Activated T-helper 2 cell treated with anti-CD3 and anti-CD28 coated beads, Interferon-gamma antibody, Interleukin-2, Interleukin-4, amounts not matched to agents 10 μg/mL and 5 μg/mL and 100 μg/mL, durations not matched to agents 14 hours and 24 hours and 36 hours (primary cell): ENCODE measurements around the gene ACTL6B. TPM values are rescaled to one million over a fixed set of nuclear protein-coding genes. Genes with fewer than 3 reads are reported as not detected.

ENCODE experiments used
- DNase-seq: peaks from one replicate; pipeline ENCODE4 v3.0.0; 2021; ENCODE audit warnings: low spot score
- H3K27ac Mint-ChIP-seq: one replicate; pipeline ENCODE4 v1.8.0; 2021; ENCODE audit warnings: mixed read lengths
- H3K27me3 Mint-ChIP-seq: one replicate; pipeline ENCODE4 v1.8.0; 2021; ENCODE audit warnings: low read depth, mixed read lengths
- H3K36me3 Mint-ChIP-seq: one replicate; pipeline ENCODE4 v1.8.0; 2021; ENCODE audit warnings: low read depth, mixed read lengths
- H3K4me1 Mint-ChIP-seq: one replicate; pipeline ENCODE4 v1.8.0; 2021; ENCODE audit warnings: low read depth, mixed read lengths
- H3K4me3 Mint-ChIP-seq: one replicate; pipeline ENCODE4 v1.8.0; 2021; ENCODE audit warnings: low read depth, mild to moderate bottlenecking, moderate library complexity, mixed read lengths
- H3K9me3 Mint-ChIP-seq: one replicate; pipeline ENCODE4 v1.8.0; 2021; ENCODE audit warnings: mixed read lengths
- intact Hi-C: fragments of 100-400 bp; cut with micrococcal nuclease; formaldehyde crosslinking; loops from one replicate; pipeline ENCODE4 v1.15.1; 2023
- total RNA-seq: library from RNA; stranded (reverse); gene quantifications from 2 replicates; pipeline ENCODE4 v1.2.3, GENCODE V29; 2022

The ACTL6B gene
- total RNA-seq, 1 donor from 2014 or later, result not detected

- Mint-ChIP-seq H3K9me3 (no peaks in the 10 kb centered on the region), H3K36me3 (peaks cover 52% of the 10 kb centered on the region), H3K27ac (no peak overlapping the region), H3K4me3 (no peak overlapping the region), H3K4me1 (peaks cover 16% of the 10 kb centered on the region), H3K27me3 (no peaks in the 10 kb centered on the region)
- DNase-seq, result no peak
- intact Hi-C loops, result no loop called here
Measured at GRCh38 chr7:100688326-100688860, 32.1 kb upstream of the ACTL6B start.

- no peak overlapping the region for H3K27ac Mint-ChIP-seq
- no peak overlapping the region for H3K4me3 Mint-ChIP-seq
Measured at GRCh38 chr7:100687751-100688300, 31.6 kb upstream of the ACTL6B start.

GRCh38 chr7:100687261-100687660, 31.0 kb upstream of the ACTL6B start:
- Mint-ChIP-seq H3K36me3 (peaks cover 43% of the 10 kb centered on the region), H3K4me1 (peaks cover 7% of the 10 kb centered on the region), H3K9me3 (no peaks in the 10 kb centered on the region), H3K27me3 (no peaks in the 10 kb centered on the region), H3K4me3 (no peak overlapping the region), H3K27ac (no peak overlapping the region)
- no peak for DNase-seq
- intact Hi-C loops, result no loop called here

More at GRCh38 chr7:100687751-100688300, 31.6 kb upstream of the ACTL6B start:
- H3K9me3 Mint-ChIP-seq, result no peaks in the 10 kb centered on the region
- peaks cover 49% of the 10 kb centered on the region for H3K36me3 Mint-ChIP-seq
- DNase-seq, result no peak
- peaks cover 13% of the 10 kb centered on the region for H3K4me1 Mint-ChIP-seq
- no peaks in the 10 kb centered on the region for H3K27me3 Mint-ChIP-seq
- intact Hi-C loops, result no loop called here

GRCh38 chr7:100686822-100687211, 30.6 kb upstream of the ACTL6B start:
- peaks cover 3% of the 10 kb centered on the region for H3K4me1 Mint-ChIP-seq
- H3K27ac Mint-ChIP-seq, result no peak overlapping the region
- H3K9me3 Mint-ChIP-seq, result no peaks in the 10 kb centered on the region
- no peaks in the 10 kb centered on the region for H3K27me3 Mint-ChIP-seq
- intact Hi-C loops, result no loop called here
- DNase-seq, result no peak
- no peak overlapping the region for H3K4me3 Mint-ChIP-seq
- H3K36me3 Mint-ChIP-seq, result peaks cover 42% of the 10 kb centered on the region

GRCh38 chr7:100686201-100686821, 30.1 kb upstream of the ACTL6B start:
- peaks cover 41% of the 10 kb centered on the region for H3K36me3 Mint-ChIP-seq
- H3K4me1 Mint-ChIP-seq, result peaks cover 2% of the 10 kb centered on the region
- no peaks in the 10 kb centered on the region for H3K27me3 Mint-ChIP-seq
- intact Hi-C loops, result no loop called here
- no peaks in the 10 kb centered on the region for H3K9me3 Mint-ChIP-seq
- no peak overlapping the region for H3K4me3 Mint-ChIP-seq
- no peak overlapping the region for H3K27ac Mint-ChIP-seq
- DNase-seq, result no peak

GRCh38 chr7:100685631-100686145, 29.4 kb upstream of the ACTL6B start:
- no peaks in the 10 kb centered on the region for H3K27me3 Mint-ChIP-seq

GRCh38 chr7:100685049-100685605, 28.9 kb upstream of the ACTL6B start:
- Mint-ChIP-seq H3K4me1 (peaks cover 3% of the 10 kb centered on the region), H3K27me3 (no peaks in the 10 kb centered on the region), H3K9me3 (no peaks in the 10 kb centered on the region), H3K36me3 (peaks cover 43% of the 10 kb centered on the region), H3K27ac (no peak overlapping the region), H3K4me3 (no peak overlapping the region)
- intact Hi-C loops, result no loop called here
- no peak for DNase-seq

More at GRCh38 chr7:100685631-100686145, 29.4 kb upstream of the ACTL6B start:
- Mint-ChIP-seq H3K4me3 (no peak overlapping the region), H3K9me3 (no peaks in the 10 kb centered on the region), H3K4me1 (peaks cover 2% of the 10 kb centered on the region), H3K27ac (no peak overlapping the region), H3K36me3 (peaks cover 41% of the 10 kb centered on the region)
- no peak for DNase-seq
- intact Hi-C loops, result no loop called here

- no peak for DNase-seq
- Mint-ChIP-seq H3K36me3 (peaks cover 46% of the 10 kb centered on the region), H3K9me3 (no peaks in the 10 kb centered on the region), H3K27ac (no peak overlapping the region), H3K4me1 (peaks cover 5% of the 10 kb centered on the region), H3K27me3 (no peaks in the 10 kb centered on the region), H3K4me3 (no peak overlapping the region)
- intact Hi-C loops, result no loop called here
Measured at GRCh38 chr7:100684534-100685042, 28.3 kb upstream of the ACTL6B start.

- Mint-ChIP-seq H3K9me3 (no peaks in the 10 kb centered on the region), H3K27ac (no peak overlapping the region), H3K27me3 (no peaks in the 10 kb centered on the region), H3K36me3 (peaks cover 49% of the 10 kb centered on the region), H3K4me3 (no peak overlapping the region), H3K4me1 (peaks cover 5% of the 10 kb centered on the region)
- DNase-seq, result no peak
- intact Hi-C loops, result no loop called here
Measured at GRCh38 chr7:100683659-100684533, 27.6 kb upstream of the ACTL6B start.

- intact Hi-C loops, result no loop called here
- H3K27ac Mint-ChIP-seq, result no peak overlapping the region
- H3K27me3 Mint-ChIP-seq, result no peaks in the 10 kb centered on the region
- H3K9me3 Mint-ChIP-seq, result no peaks in the 10 kb centered on the region
- peaks cover 5% of the 10 kb centered on the region for H3K4me1 Mint-ChIP-seq
- DNase-seq, result no peak
- peaks cover 46% of the 10 kb centered on the region for H3K36me3 Mint-ChIP-seq
- H3K4me3 Mint-ChIP-seq, result no peak overlapping the region
Measured at GRCh38 chr7:100682991-100683658, 26.9 kb upstream of the ACTL6B start.

- Mint-ChIP-seq H3K27me3 (no peaks in the 10 kb centered on the region), H3K27ac (no peak overlapping the region), H3K4me1 (peaks cover 5% of the 10 kb centered on the region), H3K36me3 (peaks cover 48% of the 10 kb centered on the region), H3K4me3 (no peak overlapping the region), H3K9me3 (no peaks in the 10 kb centered on the region)
- intact Hi-C loops, result no loop called here
- DNase-seq, result no peak
Measured at GRCh38 chr7:100682228-100682741, 26.0 kb upstream of the ACTL6B start.
